ENCODE data around the gene BEX2. TPM values are rescaled to one million over a fixed set of nuclear protein-coding genes. Genes with fewer than 3 reads are reported as not detected.

The BEX2 gene
- polyA plus RNA-seq, 3 donors, result 0.22 to 0.75 (median 0.66) TPM

- H3K9me3 ChIP-seq (replicated peaks in 1 of 2; ENCODE audit: control insufficient read depth in 1 of 2, insufficient read depth in 1 of 2, low read length in 2 of 2), result no peaks in the 10 kb centered on the region
- peak overlapping the region; percentile 12 to 76 for H3K4me3 Mint-ChIP-seq
- WGBS (ENCODE audit: insufficient coverage), result no CpG with 5 or more reads among the region's 23 CpGs
- H2AFZ ChIP-seq (ENCODE audit: insufficient read depth, low read depth, low read length, poor library complexity, severe bottlenecking), result peak overlapping the region; percentile 43
- peaks cover 15% of the 10 kb centered on the region for H3K4me1 Mint-ChIP-seq
- H3K27ac ChIP-seq (ENCODE audit: low read depth in 1 of 2, low read length in 2 of 2), result no peak overlapping the region
- H3K4me1 ChIP-seq (ENCODE audit: control insufficient read depth in 1 of 2, insufficient read depth in 2 of 2, low read length in 2 of 2), result peaks cover 0 to 7% of the 10 kb centered on the region in 2 donors
- H3K4me3 ChIP-seq (replicated peaks in 1 of 3; ENCODE audit: low read depth in 2 of 3, low read length in 3 of 3), result peak overlapping the region in 1 of 3 experiments; percentile 9
- intact Hi-C loops (cut with micrococcal nuclease), result no loop called here
- no peak overlapping the region for H3K9ac ChIP-seq (ENCODE audit: insufficient read depth, low read length, poor library complexity, severe bottlenecking)
- H3K27me3 Mint-ChIP-seq (ENCODE audit: low read depth in 3 of 3), result peaks cover 21 to 26% (median 25%) of the 10 kb centered on the region in 3 donors
- H3K4me2 ChIP-seq (replicated peaks; ENCODE audit: extremely low read depth, low read length, poor library complexity, severe bottlenecking), result peak overlapping the region; percentile 15
- no peak for DNase-seq
- no peak overlapping the region for H3K27ac Mint-ChIP-seq
- H3K36me3 Mint-ChIP-seq, result no peaks in the 10 kb centered on the region
- TF ChIP-seq CTCF (IDR thresholded peaks at IDR 0.05), result no peak
- H4K20me1 ChIP-seq (ENCODE audit: insufficient read depth, low read length), result no peaks in the 10 kb centered on the region
- H3K79me2 ChIP-seq (ENCODE audit: insufficient read depth, low read length), result no peaks in the 10 kb centered on the region
- peaks cover 0 to 2% (median 0%) of the 10 kb centered on the region in 7 donors for H3K9me3 Mint-ChIP-seq
- no peaks in the 10 kb centered on the region for H3K36me3 ChIP-seq (replicated peaks in 1 of 2; ENCODE audit: control insufficient read depth in 1 of 2, insufficient read depth in 2 of 2, low read length in 2 of 2)
- H3K27me3 ChIP-seq (ENCODE audit: control insufficient read depth in 2 of 2, insufficient read depth in 2 of 2, low read length in 2 of 2), result peaks cover 0 to 12% of the 10 kb centered on the region in 2 donors
Observed at GRCh38 chrX:103275947-103276567, 34.7 kb downstream of the BEX2 start.

DNA sequence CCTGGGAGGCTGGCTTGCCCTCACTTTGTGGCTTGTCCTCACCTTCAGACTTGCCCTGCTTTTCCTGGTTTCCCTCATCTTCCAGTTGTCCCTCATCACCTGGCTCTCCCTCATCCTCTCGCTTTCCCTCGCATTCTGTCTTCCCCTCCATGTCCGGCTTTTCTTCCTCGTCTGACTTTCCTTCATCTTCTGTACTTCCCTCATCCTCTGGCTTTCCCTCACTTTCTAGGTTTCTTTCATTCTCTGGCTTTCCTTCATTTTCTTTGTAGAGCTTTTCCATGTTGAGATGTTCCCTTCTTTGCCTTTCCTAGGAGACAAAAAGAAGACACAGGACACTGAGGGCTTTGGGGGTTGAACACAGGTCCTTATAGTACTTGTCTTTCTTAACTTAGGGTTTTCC is 36.5 kb downstream of the BEX2 start:
- peak overlapping the region in 1 of 2 donors; percentile 64 for H3K4me3 Mint-ChIP-seq
- Histone ChIP-seq H3K36me3 (replicated peaks in 1 of 2; ENCODE audit: control insufficient read depth in 1 of 2, insufficient read depth in 2 of 2, low read length in 2 of 2) (no peaks in the 10 kb centered on the region), H4K20me1 (ENCODE audit: insufficient read depth, low read length) (no peaks in the 10 kb centered on the region), H3K4me3 (replicated peaks in 1 of 3; ENCODE audit: low read depth in 2 of 3, low read length in 3 of 3) (no peak overlapping the region), H3K9me3 (replicated peaks in 1 of 2; ENCODE audit: control insufficient read depth in 1 of 2, insufficient read depth in 1 of 2, low read length in 2 of 2) (no peaks in the 10 kb centered on the region), H3K79me2 (ENCODE audit: insufficient read depth, low read length) (no peaks in the 10 kb centered on the region), H3K4me2 (replicated peaks; ENCODE audit: extremely low read depth, low read length, poor library complexity, severe bottlenecking) (no peak overlapping the region), H3K4me1 (ENCODE audit: control insufficient read depth in 1 of 2, insufficient read depth in 2 of 2, low read length in 2 of 2) (peaks cover 0 to 7% of the 10 kb centered on the region in 2 donors), H3K27ac (ENCODE audit: low read depth in 1 of 2, low read length in 2 of 2) (no peak overlapping the region), H2AFZ (ENCODE audit: insufficient read depth, low read depth, low read length, poor library complexity, severe bottlenecking) (no peak overlapping the region), H3K27me3 (ENCODE audit: control insufficient read depth in 2 of 2, insufficient read depth in 2 of 2, low read length in 2 of 2) (peaks cover 0 to 12% of the 10 kb centered on the region in 2 donors), H3K9ac (ENCODE audit: insufficient read depth, low read length, poor library complexity, severe bottlenecking) (no peak overlapping the region)
- 100% methylated on average over 1 of the region's 4 CpGs for WGBS (ENCODE audit: insufficient coverage)
- no peaks in the 10 kb centered on the region for H3K36me3 Mint-ChIP-seq
- intact Hi-C loops (cut with micrococcal nuclease), result no loop called here
- H3K27ac Mint-ChIP-seq, result no peak overlapping the region
- H3K4me1 Mint-ChIP-seq, result peaks cover 15% of the 10 kb centered on the region
- TF ChIP-seq CTCF (IDR thresholded peaks at IDR 0.05), result no peak
- H3K9me3 Mint-ChIP-seq, result peaks cover 0 to 2% (median 0%) of the 10 kb centered on the region in 7 donors
- peaks cover 21 to 29% (median 26%) of the 10 kb centered on the region in 3 donors for H3K27me3 Mint-ChIP-seq (ENCODE audit: low read depth in 3 of 3)
- DNase-seq, result no peak

Small RNA genes within 50 kb of the gene (small RNA-seq; reads per million reads assigned to genes)
- not detected for gene Z92846.1 (ENCODE audit: insufficient read length, low read depth)

Other genes with a start within 250 kb of the BEX2 start
- gene BEX1, start 246.8 kb downstream of the BEX2 start, polyA plus RNA-seq, result under 1 TPM in 1 of 3 donors, not detected in 2; 0.62 TPM
- gene NXF3, start 217.8 kb downstream of the BEX2 start, polyA plus RNA-seq, result not detected
- gene BEX4, start 95.9 kb downstream of the BEX2 start, polyA plus RNA-seq, result 10 to 100 TPM; 17.6 to 33.5 (median 28.6) TPM
- 10 to 100 TPM in 2 of 3 donors, 1 to 10 TPM in 1; 7.0 to 33.7 (median 30.2) TPM for gene TCEAL8, start 55.8 kb downstream of the BEX2 start, polyA plus RNA-seq
- not detected for gene TCEAL5, start 34.2 kb downstream of the BEX2 start, polyA plus RNA-seq
- not detected for gene TCEAL7, start 19.2 kb upstream of the BEX2 start, polyA plus RNA-seq
- 1 to 10 TPM in 1 of 3 donors, under 1 TPM in 2; 0.49 to 2.2 (median 0.49) TPM for gene TCEAL9, start 45.5 kb upstream of the BEX2 start, polyA plus RNA-seq
- 1 to 10 TPM in 2 of 3 donors, under 1 TPM in 1; 0.49 to 2.7 (median 2.0) TPM for gene BEX3, start 65.5 kb upstream of the BEX2 start, polyA plus RNA-seq
- gene RAB40A, start 208.5 kb upstream of the BEX2 start, polyA plus RNA-seq, result not detected

All from CD14-positive monocyte (primary cell).